HG03103 (cell line): ENCODE data around the gene RGL1.

Experiments used
- ATAC-seq: cut with Tn5 transposase; IDR thresholded peaks from one replicate; pipeline ENCODE4 v1.9.1; 2021; ENCODE audit warnings: low read depth; ENCODE audit not compliant: unreplicated experiment

The RGL1 gene

DNA sequence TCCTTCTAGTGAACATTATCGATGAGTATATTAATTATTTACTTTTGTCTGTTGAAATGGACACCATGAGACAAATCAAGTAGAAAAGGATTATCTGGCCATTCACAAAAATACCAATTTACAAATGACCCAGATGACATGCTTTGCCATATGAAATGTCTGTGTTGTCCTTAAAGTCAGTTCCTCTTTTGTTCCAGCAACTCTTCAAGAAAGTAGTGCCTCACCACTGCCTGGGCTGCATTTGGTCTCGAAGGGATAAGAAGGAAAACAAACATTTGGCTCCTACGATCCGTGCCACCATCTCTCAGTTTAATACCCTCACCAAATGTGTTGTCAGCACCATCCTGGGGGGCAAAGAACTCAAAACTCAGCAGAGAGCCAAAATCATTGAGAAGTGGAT, 79.6 kb downstream of the RGL1 start:
- ATAC-seq, result no peak

DNA sequence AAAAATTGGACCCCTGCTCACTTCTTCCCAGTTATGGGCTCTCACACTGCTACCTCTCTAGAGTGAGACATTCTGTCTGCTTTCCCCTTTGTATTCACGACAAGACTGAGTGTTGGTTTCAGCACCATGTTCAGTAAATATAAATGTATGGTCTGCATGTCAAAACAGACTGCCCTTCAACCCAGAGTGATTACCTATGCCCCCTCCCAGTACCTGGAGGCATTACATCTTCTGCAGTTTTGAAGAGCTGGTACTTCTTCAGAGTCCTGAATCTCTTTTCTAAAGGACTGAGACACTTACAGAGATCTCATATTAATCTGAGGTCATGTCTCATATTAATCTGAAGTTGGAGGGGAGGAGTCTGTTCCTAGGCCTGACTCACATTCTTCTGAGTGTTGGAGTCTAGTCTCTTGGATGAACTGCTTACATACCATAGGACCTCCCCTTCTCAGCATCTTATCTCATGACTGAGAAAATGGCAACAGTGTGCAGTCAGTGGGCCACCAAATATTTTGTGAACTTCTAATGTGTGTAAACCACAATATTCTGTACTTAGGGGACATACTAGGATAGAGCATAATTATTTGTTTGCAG, 80.3 kb downstream of the RGL1 start:
- ATAC-seq, result no peak

DNA sequence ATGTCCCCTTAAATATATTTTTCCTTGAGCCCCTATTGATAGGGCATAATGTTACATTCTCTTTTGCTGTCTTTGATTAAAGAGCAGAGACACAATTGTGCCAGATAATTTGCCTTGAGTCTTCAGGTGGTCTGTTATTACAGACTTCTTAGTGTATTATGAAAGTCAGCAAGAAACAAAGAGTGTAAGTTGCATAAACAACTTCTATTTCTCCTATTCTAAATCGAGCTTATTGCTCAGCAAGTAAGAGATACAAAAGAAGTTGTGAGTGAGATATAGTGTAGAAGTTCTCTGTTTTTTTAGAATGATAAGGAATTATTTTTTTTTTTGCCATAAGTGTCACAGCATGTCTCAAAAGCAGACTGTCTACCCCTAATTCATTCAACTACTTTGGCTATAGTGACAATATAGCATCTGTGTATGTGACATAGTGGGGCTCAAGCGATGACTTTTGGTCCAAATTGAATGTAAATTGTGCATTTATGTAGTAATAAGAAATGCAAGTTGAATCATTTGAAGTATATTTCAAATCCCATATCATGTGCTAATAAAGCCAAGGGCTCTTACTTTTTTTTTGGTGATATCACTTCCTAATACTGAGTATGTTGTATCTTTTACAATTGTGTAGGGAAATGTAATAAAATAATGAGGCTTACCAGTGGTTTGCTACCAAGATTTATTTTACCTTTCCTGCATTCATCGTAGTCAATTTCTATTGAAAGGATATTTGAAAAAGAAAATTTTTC, 81.3 kb downstream of the RGL1 start:
- no peak for ATAC-seq

DNA sequence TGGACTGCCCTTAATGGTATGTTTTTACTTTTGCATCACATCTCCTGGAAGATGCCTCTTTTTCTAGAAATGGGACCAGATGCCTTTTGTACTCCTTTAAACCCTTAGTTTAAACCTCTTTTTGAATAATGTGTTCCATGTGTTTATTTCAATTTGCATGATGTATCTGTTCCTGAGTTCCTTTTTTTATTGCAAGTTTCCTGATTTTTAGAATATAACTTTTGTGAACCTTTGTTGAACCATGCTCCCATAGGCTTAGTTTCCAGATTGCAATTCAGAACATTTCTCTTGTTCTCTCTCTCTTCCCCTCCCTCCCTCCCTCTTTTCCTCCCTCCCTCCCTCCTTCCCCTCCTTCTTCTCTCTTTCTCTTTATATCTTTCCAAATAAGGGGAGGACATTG, 81.9 kb downstream of the RGL1 start:
- ATAC-seq, result no peak

DNA sequence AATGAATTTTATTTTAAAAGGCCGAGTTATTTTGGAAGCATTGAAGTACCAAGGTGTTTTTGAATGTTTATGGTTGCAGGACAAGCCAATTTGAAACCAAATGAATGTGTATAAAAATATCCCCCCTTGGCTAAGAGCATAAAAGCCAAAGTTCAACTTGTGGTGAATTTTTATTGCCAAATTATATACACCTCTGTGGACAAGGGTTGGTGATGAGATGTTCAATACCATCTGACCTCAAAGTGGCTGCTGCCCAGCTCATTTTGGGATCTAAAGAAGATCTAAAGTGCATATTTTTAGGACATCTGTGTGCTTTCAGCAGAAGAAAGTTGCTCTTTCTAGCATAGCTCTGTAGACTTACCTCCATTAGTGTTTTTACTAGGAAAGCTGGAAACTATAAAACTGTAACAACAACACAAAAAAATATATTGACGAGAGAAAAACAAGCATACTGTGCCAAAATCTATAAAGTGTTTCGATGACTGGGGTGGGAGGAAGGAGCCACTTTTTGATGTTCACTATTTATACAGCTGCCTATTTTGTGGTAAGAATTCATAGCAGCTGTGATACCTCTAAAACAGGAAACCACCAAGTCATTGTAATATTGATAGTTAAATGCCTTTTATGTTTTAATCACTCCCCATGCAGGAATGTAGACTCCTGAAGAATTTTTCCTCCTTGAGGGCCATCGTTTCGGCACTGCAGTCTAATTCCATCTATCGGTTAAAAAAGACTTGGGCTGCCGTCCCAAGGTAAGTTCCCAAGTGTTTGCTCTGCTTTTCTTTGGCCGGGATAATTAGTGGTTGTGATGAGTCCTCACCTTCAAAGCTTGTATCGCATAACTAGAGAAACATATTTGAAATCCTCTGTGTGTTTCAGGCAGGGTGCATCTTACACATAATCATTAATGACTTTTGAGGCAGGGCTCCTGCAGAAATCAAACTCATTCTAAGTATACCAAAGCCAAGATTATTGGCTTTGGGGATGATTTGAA, 83.2 kb downstream of the RGL1 start:
- ATAC-seq, result no peak

DNA sequence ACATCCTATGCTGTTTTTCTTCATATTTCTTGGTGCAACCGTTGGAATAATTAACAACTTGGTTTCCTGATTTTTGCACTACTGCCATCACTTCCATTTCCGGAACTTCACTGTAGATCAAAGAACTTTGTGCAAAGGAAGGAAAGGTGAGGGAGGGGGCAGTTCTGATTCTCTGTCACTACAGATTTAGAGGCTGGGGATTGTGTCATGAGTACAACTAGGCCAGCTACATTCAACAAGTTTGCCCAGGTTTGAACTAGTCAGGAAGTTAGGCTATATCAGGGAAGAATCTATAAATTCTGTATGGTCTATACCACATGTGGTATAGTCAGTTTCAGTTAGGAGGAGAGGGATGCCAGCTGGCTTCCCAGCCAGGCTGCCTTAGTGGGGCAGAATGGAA, 84.2 kb downstream of the RGL1 start:
- ATAC-seq, result no peak

DNA sequence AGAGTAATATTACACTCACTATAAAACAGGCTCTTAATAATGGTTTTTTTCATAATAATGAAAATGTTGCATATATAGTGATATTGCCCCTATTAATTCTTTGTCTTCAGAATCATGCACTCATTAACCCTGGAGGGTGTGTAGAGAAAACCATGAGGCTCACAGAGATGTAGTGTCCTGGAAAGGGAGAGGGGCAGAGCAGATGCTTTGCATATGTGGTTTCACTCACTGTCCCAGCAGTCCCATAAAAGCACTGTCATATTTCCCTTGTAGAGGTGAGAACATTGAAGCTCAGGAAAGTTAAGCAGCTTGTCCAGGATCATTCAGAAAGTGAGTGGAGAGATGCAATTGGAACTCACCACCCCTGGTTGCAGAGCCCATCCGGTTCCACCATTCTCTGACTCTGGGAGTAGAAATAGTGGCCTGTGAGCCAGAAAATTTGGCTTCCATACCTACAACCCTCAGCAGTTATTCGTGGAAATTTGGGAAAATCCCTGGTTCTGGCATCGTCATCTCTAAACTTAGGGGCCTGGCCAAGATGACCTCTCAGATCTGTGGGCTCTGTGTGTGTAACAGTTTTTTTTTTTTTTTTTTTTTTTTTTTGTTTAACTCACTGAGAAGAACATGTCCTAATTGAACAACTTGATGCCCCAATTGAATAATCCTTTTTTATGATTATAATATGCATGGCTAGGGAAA, 86.4 kb downstream of the RGL1 start:
- ATAC-seq, result peak; percentile 73

DNA sequence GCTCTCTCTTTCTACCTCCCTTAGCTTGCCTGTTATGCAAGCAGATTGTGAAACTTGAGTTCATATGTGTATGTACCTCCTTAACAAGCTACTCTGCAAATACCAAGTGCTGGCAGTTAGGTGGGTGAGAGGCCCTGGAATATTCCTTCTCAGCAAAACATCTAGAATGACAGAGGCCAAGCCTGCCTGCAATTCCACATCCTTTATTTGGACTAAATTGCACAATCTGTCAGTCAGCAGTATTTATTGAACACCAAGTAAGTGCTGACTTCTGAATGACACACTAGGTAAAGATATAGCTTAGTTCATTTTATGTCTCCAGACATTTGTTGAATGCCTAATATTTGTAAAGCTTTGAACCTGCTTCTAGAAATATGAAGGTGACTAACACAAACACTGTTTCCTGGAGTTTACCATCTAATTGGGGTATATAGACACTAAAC, 87.5 kb downstream of the RGL1 start:
- ATAC-seq, result no peak

DNA sequence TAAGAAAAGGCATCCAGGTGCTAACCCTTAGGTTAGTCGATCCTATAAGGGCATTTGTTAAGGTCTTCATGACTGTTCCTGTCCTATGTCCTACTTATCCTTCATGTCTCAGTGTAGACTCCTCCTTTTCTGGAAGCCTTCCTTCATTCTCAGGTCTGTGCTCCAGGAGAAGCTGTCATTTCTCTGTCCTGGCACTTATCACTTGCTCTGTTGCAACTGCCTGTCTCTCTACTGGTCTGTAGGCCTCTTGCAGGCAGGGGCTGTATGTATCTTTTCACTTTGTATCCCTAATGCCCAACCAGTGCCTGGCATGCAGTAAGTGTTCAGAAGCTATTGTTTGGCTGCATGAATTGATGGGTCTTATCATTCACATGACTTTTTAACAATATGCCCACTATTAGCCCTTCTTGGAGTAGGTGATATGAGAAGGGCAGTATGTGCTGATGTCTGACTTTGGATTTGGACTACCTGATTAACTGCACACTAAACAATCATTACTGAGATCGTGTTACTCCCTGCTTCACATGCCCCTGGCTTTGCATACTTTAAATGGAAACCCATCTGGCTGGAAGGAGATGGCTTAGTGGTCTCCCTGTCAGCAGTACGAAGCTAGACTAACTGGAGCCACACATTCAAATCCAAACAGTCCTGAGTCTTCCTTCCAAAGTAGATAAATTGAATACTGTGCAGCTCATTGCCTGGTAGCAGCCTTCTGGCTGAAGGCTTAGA, 88.8 kb downstream of the RGL1 start:
- ATAC-seq, result no peak

DNA sequence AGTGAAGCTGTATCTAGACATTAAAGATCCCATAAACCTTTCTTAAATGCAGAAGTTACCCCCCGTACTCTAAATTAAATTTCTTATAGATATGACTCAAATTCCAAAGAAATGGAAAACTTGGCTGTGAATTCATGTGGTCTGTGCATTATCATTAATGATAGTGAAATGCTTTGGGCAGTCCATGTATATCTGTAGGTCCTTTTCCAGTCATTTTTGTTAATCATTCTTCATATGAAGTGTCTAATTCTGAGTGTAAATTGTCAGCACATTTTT, 89.3 kb downstream of the RGL1 start:
- no peak for ATAC-seq

DNA sequence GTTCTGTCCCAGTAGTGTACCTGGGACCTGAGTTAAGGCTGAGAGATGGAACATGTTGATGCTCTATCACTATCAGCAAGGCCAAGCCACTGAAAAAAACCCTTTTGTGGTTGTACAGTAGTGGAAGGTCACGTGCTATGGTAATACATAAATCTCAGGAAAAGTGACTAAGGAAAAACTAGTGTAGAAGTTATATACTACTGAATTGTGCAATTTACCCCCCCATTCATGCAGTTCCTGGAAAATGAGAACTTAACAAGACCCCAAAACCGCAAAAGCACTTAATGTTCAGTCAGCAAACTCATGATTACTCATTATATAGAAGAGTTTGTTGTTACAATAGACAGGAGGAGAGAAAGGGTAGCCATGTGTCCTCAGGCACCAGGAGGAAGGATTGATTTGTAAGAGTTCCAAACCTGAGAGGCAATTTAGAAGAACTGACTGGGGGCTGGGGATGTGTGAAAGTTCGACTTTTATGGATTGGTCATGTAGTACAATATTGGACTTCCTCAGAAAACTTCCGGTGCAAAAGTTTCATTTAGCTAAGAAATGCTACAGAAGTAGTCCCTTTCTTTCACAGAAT, 91.6 kb downstream of the RGL1 start:
- ATAC-seq, result no peak

DNA sequence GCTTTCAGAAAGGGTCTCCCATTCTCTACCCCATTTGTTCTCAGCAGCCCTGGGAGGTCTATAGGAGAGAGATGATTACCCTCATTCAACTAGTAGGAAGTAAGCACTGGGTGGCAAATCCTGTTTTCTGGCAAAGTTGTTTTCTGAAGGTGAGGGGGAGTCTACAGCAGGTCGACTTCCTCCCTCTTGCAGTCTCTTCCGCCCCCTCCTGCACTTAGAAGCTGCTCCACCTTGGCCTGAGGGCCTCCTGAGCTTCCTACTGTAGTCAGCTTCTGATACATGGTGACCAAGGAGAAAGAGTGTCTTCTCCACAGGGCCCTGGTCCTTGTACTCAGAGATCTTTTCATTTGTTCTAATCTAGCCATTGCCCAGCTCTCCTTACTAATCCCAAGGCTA, 93.1 kb downstream of the RGL1 start:
- ATAC-seq, result no peak

DNA sequence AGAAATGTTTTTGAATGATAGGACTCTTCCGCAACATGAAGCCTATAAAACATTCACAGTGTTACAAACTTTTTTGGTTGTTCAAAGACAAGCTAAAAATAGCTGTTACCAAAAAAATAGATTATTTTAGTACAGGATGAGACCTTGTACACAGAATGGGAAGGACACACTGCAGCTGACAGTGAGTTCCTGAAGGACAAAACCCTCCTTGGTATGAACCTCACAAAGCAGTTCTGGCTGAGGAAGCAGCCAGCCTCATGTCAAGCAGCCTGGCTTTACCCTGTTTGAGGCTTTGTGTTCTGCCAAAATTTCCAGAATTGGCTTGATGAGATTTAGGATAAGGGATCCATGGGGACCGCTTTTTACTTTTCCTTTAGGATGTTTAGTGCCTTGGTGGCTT, 93.7 kb downstream of the RGL1 start:
- ATAC-seq, result no peak

DNA sequence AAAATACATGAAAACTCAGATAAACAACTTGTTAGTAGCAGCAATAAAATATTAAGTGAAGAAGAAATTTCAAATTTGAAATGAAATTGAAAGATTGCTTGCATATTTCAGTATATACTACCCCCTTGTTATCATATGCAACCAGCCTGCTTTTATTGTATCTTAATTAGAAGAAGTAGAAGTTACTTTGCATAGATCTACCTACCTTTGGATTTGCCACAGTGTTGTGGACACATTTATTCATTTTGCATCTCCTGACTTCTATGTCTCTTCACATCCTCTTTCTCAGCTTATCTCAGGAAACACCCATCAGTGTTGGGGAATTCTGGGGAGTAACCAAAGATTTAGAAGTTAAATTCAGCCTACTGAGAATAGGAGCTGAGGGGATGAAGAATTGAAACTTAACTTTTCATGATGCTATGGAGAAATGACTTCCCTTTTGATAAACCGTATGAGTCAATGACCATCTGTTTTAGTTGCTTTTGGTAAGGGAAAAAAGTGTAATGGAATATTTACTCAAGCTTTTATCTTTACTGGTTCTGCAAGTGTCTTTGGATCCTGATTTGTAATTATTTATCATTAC, 96.9 kb downstream of the RGL1 start:
- no peak for ATAC-seq

DNA sequence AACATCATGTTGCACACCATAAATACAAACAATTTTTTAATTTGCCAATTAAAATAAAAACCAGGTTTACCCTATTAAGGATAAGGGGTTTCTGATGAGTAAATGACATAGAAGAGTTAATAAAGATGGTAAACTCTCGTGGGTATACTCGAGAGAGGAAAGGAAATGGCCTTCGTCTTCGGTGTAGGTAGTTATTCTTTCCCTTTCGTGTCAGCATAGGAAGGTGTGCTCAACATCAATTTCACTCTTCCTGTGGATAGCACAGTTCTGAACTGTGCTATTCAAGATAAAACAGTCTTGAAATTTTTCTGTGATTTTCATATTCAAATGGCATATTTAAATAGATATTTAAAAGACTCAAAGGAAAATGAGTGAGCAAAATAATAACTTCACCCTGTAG, 98.2 kb downstream of the RGL1 start:
- ATAC-seq, result no peak

DNA sequence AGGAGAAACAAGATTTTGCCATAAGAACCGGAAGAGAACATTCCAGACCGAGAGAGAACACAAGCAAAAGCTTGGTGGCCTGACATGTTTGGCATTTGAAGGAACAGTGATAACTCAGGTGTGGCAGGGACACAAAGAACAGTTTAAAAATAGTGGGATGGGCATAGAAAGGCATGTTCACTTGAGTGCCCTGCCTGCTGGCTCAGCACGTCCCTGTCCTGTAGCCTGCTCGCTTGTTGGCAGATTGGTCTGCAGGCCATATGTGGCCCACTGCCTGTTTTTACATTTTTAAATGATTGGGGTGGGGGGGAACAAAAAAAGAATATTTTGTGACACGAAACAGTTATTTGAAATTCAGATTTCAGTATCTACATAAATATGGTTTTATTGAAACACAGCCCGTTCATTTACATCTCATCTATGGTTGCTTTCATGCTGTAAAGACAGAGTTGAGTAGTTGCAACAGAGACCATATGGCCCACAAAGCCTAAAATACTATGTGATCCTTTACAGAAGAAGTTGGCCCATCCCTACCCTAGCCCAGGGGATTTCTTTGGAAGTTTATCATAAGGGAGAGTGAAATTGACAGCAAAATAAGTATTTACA, 100.7 kb downstream of the RGL1 start:
- ATAC-seq, result no peak

DNA sequence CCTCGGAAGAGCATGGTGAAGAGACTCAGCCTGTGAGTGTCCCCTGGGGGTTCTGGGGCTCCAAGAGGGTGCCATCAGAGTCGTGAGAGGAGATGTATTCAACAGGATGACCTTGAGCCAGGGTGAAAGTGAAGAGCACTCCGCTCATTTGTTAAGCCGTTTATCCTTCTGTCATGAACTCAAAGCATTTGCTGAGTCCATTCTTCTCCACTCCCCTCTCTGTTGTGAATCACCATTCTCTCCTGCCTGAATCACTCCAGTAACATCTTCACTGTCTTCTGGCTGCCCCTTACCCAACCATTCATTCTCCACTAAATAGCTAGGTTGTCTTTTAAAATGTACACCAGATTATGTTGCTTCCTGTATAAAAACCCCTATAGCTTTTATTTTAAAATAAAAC, 102.2 kb downstream of the RGL1 start:
- no peak for ATAC-seq

DNA sequence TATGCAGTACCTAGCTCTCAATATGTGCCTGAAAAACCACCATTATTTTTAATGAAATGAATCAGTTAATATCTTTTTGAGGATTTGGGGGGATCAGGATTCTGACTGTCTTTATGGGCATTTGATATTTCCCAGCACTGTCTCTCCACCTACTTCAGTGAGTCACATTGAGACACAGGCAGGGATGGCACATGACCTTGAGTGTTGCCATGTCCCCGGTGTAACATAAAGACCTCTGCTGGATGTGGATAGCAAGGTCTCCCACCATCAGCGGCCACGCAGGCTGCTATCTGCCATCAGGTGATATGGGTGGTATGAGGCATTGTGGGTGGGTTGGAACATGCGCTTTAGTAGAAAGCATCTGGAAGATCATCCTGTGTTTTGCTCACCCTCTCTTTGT, 103.2 kb downstream of the RGL1 start:
- ATAC-seq, result no peak

DNA sequence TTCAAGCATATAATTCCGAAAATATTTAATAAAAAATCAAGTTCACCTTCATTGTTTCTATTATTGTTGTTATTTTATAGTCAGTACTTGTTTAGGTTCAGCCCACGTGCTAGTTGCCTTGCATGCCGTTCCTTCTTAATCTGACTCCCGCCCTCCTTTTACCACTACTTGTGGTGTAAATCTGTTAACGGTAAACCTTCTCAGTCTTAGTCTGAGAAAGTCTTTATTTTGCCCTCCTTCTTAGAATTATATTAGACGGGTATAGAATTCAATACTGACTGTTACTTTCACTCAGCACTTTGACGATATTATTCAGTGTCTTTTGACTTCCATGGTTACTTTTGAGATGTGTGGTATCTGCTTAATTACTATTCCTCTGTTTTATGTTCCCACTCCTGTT, 104.8 kb downstream of the RGL1 start:
- no peak for ATAC-seq
